GM11168 (cell line): ENCODE measurements around the gene SREBF1.

Experiments
- in situ Hi-C: fragments of 300-500 bp; cut with MboI; formaldehyde crosslinking; loops from one replicate; pipeline ENCODE4 v1.12.0; 2022; ENCODE audit warnings: low sequenced_read_pairs; ENCODE audit not compliant: unreplicated experiment

Gene SREBF1

DNA sequence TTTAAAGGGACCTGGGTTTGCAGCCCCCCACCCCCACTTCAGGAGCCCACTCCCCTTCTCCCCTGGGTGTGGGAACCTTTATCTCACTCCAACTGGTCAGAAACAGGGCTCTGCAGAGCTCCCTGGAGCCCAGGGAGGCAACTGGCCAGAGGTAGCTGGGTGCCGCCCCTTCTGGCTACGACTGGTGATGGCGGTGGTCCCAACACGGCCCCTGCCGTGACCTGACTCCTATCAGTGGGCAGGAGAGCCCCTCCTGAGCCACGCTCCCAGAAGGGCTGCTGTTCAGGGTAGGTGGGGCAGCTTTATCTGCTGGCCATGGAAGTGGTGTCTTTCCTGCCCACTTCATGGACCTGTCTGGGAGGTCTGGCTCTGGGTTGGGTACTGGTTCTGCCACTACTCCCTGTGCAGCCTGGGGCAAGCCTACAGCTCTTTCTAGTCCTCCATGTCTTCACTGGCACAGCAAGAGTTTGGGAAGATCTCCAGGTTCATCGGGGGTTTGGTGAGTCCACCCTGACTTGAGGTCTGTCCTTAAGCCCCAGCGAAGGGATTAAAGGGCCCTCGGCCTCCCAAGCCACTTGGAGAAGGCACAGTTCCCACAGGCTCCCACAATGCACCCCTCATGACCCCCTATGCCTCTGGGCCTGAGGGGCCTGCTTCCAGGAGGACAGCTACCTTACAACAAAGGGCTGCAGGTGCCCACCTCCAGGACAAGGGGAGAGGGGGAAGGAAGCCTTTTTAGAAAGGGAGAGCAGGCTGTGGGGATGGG, 5.5 kb upstream of the SREBF1 start:
- in situ Hi-C loops: no loop called here

DNA sequence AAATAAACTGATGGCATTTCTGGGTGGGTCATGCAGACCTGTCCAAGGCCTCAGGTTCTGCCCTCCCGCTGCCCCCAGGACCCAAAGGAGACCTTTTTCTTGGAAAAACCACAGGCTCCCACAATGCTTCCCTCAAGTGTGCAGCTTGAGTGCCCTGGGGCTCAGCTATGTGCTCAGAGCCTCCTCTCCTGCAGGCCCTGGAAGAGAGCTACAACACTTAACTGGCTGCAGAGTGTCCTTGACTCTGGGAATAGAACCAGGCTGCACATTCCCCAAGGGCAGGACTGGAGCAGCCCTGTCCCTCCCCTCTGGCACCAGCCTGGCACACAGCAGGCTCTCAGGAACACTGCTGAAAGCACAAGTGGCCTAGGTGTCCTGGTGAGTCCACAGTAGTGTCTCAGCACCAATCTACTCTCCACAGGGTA, 4.8 kb upstream of the SREBF1 start:
- in situ Hi-C loops: no loop called here

DNA sequence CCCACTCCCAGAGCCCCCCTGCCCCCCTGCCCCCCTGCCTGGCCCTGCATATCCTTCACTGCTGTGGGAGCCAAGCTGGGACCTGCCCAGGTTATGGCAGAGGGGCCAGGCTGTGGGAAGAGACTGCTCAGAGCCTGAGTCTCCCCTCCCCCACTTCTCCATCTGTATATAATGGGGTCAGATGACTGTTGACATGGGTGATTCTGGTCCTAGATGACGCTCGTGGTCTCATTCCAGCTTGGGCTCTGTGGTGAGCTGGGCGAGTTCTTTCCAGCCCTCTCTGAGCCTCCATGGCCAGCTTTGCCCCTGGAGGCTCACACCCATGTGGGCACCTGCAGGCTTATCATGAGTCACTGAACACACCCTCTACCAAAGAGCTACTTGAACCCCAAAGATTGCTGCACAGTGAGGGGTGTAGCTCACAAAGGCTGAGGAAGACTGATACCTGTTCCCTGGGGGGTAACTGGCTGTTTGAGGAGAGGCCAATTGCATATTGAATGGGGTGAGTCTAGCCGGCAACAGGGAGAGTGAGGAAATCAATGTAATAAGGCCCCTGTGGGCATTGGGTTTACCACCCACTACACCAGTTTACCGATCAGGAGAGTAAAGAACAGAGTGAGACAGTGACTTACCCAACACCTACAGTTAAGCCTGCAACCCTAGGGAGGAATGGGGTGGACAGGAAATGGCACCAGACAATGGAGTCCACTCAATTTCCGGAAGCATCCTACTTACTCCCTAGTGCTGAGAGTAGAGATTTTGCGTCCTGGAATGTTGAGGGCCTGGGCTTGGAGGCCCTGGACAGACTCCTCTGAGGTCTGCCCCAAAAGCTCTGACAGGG, 4.2 kb upstream of the SREBF1 start:
- in situ Hi-C loops: no loop called here

DNA sequence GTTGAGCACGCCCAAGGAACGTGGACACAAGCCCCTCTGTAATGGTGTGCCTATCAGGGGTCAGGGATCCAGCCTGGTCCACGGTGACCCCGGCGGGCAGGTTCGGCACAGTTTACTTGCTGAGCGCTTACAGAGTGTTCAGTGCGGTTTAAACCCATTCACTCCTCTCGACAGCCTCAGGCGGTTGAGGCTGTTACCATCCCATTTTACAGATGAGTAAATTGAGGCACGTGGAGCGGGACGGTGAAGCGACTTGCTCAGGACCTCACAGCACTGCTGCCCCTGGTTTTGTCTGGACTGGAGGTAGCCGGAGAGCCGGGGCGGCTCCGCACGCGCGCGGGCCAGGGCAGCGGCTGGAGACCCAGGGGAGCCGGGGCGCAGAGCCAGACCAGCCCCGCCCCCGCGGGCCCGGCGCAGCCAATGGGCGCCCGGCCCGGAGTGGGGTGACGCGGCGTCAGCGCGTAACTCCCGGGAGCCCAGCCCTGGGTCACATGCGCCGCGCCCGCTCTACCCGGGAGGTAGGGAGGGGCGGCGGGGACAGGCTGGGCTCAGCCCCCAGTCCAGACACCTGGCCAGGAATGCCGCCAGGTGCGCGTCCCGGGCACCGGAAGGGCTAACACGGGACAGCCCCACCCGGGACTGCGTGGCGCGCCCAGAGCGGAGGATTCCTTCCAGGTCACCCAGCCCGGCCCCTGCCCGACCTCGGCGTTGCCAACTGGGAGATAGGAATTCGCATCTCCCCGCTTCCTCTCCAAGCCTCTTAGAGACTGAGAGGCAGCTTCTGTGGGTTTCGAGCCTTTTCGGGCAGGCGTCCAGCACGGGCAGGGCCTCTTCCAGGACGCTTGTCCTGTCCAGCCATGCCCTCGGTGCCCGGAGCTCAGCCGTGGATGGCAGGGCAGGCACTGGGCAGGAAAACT, 3.3 kb upstream of the SREBF1 start:
- in situ Hi-C loops: no loop called here

DNA sequence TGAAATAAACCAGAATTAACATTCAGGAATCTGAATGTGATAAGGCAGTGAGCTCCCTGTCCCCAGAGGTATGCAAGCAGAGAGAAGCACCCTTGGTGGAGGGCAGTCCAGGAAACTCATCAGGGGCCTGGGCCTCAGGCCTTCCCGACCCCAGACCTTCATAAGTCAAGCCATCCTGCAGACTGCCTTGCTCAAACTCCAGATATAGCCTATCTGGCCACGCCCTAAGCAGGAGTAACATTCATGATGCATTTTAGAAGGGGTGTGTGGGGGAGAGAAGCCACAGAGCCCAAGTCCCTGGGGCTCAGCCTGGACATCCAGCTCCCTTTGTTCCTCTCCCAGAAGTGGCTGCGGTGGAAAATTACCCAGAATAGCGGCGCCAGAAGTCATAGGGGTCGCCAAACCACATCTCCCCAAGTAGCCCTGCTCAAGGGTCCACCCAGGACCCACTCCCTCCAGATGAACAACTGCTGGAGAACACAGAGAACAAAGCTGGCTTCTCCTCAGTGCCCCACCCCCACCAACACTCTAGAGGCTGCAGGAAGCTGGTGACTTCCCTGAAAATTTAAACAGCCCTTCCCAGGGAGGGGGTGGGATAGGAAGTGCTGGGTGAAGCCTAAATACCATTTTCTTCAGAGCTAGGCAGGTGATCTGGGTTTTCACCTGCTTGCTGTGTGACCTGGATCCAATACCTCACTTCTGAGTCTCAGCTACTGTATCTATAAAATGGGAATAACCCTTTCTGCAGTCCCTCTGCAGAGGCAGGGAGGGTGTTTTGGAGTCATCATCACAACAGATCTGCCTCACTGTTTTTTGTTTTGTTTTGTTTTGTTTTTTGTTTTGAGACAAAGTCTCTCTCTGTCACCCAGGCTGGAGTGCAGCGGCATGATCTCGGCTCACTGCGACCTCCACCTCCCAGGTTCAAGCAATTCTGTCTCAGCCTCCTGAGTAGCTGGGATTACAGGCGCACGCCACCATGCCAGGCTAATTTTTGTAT, 1.5 kb upstream of the SREBF1 start:
- in situ Hi-C loops: no loop called here

DNA sequence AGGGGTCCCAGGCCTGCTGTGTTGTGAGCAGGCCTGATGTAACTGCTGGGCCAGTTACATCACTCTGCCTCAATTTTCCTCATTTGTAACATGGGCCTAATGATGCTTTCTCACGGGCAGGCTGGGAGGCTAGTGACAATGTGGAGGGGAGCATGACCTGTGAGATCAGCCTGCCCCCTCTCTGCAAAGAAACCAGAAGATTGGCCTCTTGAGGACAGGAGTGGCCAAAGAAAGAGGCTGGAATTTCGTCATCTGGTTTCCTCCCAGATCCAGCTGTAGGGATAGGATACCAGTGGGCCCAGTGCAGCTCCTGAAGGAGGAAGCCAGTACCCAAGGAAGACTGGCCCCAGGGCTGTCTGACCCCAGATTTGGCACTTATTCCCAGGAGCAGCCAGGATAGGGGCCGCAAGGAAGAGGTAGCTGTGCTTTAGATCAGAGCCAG, 615 bp upstream of the SREBF1 start:
- in situ Hi-C loops: no loop called here

DNA sequence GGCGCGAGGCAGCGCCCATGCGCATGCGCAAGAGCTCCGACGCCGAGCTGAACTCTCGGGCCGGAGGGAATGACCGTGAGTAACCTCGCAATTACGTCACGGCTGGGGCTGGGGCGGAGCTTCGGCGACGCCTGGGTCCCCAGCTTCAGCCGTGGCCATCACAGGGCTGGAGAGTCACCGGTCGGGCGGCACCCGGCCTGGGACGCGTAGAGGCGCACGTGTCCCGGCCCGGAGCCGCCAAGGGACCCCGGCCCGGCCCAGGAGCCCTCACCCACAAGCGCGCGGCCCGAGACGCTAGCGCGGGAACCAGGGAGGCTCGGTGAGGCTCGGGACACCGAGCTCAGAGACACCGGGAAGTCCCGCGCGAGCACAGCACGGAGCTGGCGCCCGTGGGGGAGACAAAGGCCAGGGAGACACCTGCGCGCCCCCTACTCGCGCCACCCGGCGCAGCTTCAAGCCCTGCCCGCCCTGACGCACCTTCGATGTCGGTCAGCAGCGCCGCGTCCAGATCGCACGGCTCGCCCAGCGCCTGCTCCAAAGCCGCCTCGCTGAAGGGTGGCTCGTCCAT, 452 bp downstream of the SREBF1 start:
- in situ Hi-C loops: no loop called here

DNA sequence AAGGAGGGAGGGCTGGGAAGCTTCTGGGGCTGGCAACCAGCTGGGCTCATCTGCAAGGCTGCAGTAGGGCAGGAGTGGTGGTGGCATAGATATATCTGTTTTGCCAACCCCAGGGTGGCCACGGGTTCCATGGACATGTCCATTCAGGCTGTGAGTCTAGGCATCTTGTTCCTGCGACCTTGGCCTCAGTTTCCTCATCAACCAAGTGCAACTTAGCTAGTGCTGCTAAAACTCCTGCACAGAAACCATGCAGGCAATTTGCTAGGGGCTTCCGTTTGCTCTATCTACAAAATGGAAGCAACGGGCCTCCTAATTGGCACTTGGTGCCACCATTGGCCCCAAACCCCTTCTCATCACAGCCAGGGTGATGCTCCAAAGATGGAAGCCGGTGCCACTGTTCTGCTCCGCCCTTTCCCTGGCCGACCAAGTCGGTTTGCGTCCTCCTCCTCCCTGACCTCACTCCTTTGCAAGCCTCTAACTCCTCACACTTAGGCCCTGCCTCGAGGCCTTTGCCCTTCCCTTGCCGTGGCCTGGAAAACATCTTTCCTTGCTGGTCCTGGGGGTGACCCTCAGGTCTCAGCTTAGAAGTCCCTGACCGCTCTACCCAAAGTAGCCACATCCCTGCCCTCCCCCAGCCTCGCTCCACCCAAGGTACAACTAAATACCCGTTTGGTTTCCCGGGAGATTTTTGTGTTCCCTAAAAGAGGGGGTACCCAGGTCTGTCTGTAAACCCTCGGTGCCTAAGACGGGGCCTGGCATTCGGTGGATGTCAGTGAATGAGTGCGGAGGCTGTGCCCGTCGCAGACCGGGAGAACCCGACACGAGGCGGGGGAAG, 1.2 kb downstream of the SREBF1 start:
- in situ Hi-C loops: no loop called here

DNA sequence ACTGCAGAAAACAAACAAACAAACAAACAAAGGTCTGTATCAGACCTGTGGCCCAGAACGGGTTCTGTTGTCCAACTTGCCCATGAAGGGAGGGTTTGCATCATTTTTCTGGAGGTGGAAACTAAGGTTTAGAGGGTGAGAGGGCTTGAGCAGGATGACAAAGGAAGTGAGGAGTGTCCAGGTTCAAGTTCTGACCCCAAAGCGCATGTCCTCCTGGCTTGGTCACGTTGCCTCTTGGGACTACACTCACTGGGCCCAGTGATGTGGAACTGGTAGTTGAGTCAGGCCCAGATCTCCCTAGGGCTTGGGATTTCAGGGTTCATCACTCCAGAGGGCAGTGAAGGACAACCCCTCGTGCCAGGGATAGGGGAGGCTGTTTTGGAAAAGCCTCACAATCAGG, 1.8 kb downstream of the SREBF1 start:
- in situ Hi-C loops: no loop called here

DNA sequence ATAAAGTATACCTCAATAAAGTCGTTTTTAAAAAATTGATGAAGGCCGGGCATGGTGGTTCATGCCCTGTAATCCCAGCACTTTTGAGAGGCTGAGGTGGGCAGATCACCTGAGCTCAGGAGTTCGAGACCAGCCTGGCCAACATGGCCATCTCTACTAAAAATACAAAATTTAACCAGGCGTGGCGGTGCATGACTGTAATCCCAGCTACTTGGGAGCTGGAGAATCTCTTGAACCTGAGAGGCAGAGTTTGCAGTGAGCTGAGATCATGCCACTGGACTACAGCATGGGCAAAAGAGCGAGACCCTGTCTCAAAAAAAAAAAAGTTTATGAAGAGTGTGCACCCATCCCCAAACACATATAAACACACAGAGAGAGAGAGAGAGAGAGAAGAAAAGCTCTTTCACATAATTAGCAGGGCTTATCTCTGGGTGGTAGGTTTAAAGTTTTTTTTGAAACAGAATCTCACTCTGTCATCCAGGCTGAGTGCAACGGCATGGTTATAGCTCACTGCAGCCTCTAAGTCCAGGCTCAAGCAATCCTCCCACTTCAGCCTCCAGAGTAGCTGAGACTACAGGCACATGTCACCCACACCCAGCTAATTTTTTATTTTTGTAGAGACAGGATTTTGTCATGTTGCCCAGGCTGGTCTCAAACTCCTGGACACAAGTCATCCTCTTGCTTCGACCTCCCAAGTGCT, 3.0 kb downstream of the SREBF1 start:
- in situ Hi-C loops: no loop called here

DNA sequence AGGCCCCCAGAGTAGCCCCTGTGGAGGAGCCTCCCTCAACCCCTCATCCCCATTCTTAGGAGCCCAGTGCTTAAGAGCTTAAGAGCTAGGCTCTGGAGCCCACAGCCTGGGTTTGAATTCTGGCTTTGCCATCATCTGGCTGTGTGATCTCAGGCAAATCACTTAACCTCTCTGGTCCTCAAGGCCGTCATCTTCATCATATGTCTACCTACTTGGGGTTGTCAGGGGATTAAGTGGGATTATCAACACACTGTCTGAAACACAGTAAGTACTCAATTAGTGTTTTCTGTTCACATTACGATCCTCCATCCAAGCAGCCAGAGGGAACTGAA, 4.8 kb downstream of the SREBF1 start:
- in situ Hi-C loops: no loop called here

DNA sequence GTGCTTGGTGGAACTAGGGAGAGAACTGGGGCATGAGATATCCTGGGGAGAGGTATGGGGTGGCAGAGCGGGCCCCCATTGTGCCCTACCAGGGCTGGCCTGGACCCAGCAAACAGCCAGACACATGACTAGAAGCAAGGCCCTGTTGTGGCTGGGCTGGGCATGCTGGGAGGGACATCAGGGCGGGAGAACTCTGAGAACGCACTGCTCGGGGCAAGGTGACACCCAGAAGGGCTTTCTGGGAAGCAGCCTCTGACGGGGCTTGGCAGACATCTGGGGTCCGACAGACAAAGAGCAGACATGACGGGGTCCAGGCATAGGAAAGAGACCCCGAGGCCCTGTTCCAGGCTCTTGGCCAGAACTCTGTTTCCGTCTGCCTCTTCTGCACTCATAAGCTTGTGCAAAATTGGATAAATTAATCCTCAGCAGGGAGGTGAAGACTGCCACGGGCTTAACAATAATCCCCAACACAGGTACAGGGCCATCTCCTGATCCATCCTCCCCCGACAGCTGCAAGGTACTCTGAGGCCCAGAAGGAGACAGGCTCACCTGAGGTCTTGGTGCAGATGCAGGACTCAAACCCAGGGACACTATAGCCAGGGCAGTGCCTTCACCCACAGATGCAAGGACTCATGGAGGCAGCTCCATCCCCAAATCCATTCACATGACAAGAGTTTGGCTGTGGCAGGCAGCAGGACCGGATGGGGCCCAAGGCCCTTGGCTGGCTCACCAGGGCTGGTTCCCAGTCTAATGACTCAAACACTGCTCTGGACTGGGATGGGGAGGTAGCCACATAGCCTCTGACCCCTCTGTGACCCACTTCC, 5.4 kb downstream of the SREBF1 start:
- in situ Hi-C loops: no loop called here

DNA sequence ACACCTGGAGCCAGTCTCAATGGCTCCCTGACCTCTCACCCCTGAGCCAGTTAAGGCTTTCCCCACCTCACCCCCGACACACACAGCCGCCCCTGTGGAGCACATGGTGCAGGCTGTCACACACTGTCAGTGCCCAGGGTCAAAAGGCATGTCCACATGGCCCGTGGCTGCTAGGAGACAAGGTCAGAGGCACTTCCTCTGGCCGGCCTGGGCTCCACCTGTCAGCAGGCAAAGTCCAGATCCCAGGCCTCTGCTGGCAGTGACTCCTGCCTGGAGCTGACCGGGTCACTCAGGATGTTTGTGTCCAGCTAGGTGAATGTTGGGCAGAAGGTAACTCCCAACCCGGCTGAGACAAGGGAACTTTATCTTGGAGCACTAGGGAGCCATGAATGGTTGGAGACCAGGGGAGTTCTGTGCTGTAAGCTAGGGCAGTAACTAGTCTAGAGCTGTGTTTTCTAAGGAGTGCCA, 6.0 kb downstream of the SREBF1 start:
- in situ Hi-C loops: no loop called here

DNA sequence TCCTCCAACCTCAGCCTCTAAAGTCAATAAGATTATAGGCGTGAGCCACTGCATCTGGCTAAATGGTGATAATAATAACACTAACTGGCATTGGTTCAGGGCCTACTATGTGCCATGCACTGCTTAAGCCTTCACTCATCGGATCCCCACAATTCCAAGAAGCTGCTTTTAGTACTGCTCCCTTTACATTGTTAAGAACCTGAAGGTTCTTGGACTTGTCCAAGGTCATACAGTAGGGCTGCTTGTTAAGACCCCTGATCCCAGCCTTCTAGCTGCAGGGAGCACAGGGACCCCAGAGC, 6.6 kb downstream of the SREBF1 start:
- in situ Hi-C loops: no loop called here

DNA sequence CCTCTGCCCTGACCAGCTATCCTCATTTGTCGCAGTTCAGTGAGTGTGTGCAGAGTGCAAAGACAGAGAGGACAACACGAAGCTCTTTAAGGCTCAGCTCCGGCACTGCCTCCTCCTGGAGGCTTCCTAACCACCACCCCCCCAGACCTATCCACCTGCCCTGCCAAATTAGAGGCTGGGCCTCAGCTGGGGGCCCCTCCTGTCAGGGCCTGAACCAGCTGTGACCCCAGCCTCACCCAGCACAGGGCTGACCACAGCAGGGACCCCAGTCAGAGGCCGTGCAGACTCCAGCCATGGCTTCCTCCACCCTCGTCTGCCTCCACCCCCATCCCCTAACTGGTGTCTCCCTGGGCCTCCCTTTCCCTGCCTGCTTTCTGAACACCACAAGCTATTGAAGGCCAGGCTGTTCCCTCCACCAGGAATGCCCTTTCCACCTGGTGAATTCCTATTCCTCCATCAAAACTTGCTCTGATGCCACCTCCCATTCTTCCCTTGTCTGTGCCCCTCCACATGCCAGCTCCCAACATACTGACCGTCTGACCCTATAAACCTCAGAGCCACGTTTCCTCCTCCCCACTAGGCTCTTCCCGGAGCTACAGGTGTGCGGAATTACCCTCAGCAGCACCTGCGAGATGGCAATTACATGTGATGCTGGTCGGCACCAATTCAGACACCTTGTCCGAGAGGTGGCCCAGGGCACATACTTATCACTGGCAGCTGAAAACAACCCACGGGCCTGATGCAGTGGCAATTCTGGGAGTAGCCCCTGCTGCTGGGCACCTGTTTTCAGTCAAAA, 8.8 kb downstream of the SREBF1 start:
- in situ Hi-C loops: no loop called here
